Measurements from ENCODE around the gene BRPF3. TPM values are rescaled to one million over a fixed set of nuclear protein-coding genes. Genes with fewer than 3 reads are reported as not detected.

The BRPF3 gene
- total RNA-seq, 1 donor from 2014 or later, result 37.6 TPM

DNA sequence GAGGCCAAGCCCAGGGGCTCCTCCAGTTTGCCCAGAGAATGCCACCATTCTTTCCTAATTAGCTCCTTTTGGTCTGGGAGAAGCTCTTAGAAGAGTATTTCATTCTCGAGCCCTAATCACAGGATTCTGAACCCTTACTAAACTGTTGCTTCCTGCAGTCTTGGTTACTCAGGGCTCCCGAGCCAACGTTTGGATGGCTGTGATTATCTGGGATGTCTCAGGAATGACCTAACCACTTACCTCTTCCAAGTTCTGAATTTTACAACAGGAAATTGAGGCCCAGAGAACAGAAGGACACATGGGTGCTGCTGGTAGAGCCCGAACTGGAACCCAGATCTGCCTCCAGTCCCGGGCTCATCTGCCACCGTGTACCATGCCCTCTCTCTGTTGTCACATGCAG, 51.1 kb downstream of the BRPF3 start:
- no peak for DNase-seq (ENCODE audit: low spot score)
- peaks cover 9% of the 10 kb centered on the region for H3K27me3 Mint-ChIP-seq (ENCODE audit: unreplicated experiment)
- H3K9me3 Mint-ChIP-seq (ENCODE audit: unreplicated experiment), result no peaks in the 10 kb centered on the region
- no peak overlapping the region for H3K27ac Mint-ChIP-seq (ENCODE audit: unreplicated experiment)
- no peaks in the 10 kb centered on the region for H3K36me3 Mint-ChIP-seq (ENCODE audit: low read depth, unreplicated experiment)
- TF ChIP-seq, protein P1, sequence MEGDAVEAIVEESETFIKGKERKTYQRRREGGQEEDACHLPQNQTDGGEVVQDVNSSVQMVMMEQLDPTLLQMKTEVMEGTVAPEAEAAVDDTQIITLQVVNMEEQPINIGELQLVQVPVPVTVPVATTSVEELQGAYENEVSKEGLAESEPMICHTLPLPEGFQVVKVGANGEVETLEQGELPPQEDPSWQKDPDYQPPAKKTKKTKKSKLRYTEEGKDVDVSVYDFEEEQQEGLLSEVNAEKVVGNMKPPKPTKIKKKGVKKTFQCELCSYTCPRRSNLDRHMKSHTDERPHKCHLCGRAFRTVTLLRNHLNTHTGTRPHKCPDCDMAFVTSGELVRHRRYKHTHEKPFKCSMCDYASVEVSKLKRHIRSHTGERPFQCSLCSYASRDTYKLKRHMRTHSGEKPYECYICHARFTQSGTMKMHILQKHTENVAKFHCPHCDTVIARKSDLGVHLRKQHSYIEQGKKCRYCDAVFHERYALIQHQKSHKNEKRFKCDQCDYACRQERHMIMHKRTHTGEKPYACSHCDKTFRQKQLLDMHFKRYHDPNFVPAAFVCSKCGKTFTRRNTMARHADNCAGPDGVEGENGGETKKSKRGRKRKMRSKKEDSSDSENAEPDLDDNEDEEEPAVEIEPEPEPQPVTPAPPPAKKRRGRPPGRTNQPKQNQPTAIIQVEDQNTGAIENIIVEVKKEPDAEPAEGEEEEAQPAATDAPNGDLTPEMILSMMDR (IDR thresholded peaks at IDR 0.05; ENCODE audit: unreplicated experiment), result no peak
- no peak overlapping the region for H3K4me3 Mint-ChIP-seq (ENCODE audit: unreplicated experiment)
- H3K4me1 Mint-ChIP-seq (ENCODE audit: unreplicated experiment), result peaks cover 16% of the 10 kb centered on the region

DNA sequence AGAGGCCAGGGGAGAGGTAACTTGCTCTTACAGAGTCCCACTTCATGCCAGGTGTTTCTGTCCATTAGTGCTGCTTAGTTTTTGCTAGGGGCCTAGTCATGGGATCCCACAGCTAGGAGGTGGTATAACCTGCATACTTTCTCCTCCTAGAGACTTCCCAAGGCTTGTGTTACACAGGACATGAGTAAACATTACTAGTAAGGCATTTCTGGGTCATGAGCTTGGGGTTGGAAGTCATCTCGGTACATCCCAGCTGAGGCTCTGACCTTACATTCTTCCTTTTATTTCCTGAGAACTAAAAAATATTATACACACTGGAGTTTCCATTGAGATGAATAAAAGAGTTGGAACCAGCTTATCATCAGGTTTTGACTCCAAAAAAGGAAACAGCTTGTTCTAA, 52.4 kb downstream of the BRPF3 start:
- Mint-ChIP-seq H3K9me3 (ENCODE audit: unreplicated experiment) (no peaks in the 10 kb centered on the region), H3K27ac (ENCODE audit: unreplicated experiment) (no peak overlapping the region), H3K4me1 (ENCODE audit: unreplicated experiment) (peaks cover 16% of the 10 kb centered on the region), H3K36me3 (ENCODE audit: low read depth, unreplicated experiment) (no peaks in the 10 kb centered on the region), H3K4me3 (ENCODE audit: unreplicated experiment) (no peak overlapping the region), H3K27me3 (ENCODE audit: unreplicated experiment) (peaks cover 7% of the 10 kb centered on the region)
- no peak for DNase-seq (ENCODE audit: low spot score)
- TF ChIP-seq, protein P1 (IDR thresholded peaks at IDR 0.05; ENCODE audit: unreplicated experiment), result no peak

DNA sequence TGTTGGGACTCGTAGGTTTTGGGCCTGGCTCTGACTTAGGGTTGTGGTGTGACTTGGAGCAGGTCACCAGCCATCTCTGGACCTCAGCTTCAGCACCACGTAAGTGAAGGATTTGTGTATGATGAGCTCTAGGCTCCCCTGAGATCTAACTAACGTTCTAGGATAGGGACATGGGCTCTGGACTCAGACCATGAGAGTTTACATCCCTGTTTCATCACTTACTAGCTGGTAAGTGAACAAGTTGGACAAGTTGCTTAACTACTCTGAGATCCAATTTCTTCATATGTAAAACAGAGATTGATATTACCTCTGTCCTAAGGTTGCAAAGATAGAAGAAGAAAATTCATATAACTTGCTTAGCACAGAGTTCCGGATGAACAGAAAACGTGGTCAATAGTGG, 53.0 kb downstream of the BRPF3 start:
- H3K27ac Mint-ChIP-seq (ENCODE audit: unreplicated experiment), result no peak overlapping the region
- TF ChIP-seq, protein P1 (IDR thresholded peaks at IDR 0.05; ENCODE audit: unreplicated experiment), result no peak
- no peaks in the 10 kb centered on the region for H3K9me3 Mint-ChIP-seq (ENCODE audit: unreplicated experiment)
- peaks cover 8% of the 10 kb centered on the region for H3K27me3 Mint-ChIP-seq (ENCODE audit: unreplicated experiment)
- H3K4me3 Mint-ChIP-seq (ENCODE audit: unreplicated experiment), result no peak overlapping the region
- no peaks in the 10 kb centered on the region for H3K36me3 Mint-ChIP-seq (ENCODE audit: low read depth, unreplicated experiment)
- peaks cover 16% of the 10 kb centered on the region for H3K4me1 Mint-ChIP-seq (ENCODE audit: unreplicated experiment)
- DNase-seq (ENCODE audit: low spot score), result no peak

DNA sequence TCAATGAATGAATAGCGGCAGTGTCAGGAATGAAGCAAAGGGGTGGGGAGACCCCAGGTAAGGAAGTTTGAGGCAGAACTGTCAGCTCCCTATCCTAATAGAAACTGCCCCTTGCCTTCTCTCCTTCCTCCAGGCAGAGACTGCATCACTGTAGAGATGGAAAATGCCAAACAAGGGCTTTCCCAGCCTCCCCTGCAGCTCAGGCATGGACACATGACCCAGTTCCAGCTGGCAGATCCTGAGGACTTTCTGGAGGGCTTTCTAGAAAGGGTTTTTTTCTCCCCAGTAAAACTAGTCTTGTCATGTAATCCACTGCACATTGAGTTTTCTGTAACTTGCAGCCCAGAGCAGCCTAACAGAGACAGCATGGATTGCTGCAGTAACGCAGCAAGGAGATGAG, 55.5 kb downstream of the BRPF3 start:
- Mint-ChIP-seq H3K27ac (ENCODE audit: unreplicated experiment) (no peak overlapping the region), H3K36me3 (ENCODE audit: low read depth, unreplicated experiment) (no peaks in the 10 kb centered on the region), H3K4me3 (ENCODE audit: unreplicated experiment) (no peak overlapping the region), H3K4me1 (ENCODE audit: unreplicated experiment) (no peaks in the 10 kb centered on the region), H3K27me3 (ENCODE audit: unreplicated experiment) (peaks cover 4% of the 10 kb centered on the region), H3K9me3 (ENCODE audit: unreplicated experiment) (no peaks in the 10 kb centered on the region)
- DNase-seq (ENCODE audit: low spot score), result no peak
- TF ChIP-seq, protein P1 (IDR thresholded peaks at IDR 0.05; ENCODE audit: unreplicated experiment), result no peak

DNA sequence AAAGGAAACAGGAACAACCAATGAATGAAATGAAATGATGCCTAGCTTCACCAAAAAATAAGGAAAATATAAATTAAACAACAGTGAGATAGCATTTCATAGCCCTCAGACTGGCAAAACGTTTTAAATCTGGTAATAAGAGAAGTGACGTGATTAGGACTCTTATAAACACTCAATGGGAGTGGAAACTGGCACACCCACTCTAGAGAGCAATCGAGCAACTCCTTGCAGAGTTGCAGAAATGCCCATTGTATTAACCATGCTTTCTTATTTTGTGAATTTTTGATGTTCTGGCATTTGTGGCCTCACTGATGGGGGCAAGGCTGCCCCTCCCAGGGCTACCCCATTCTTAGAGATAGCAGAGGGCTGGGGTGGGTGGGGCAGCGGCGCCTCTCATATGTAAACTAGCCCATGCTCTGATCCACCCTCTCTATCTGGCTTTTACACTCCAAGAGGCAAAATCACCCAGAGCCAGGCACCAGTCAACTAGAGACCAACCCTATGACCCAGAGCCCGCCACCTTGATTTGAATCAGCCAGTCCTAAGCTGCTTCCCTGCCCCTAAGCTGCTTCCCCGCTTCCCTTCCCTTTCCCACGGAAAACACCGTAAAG, 67.0 kb downstream of the BRPF3 start:
- H3K4me3 Mint-ChIP-seq (ENCODE audit: unreplicated experiment), result no peak overlapping the region
- H3K27me3 Mint-ChIP-seq (ENCODE audit: unreplicated experiment), result peaks cover 2% of the 10 kb centered on the region
- H3K27ac Mint-ChIP-seq (ENCODE audit: unreplicated experiment), result peak overlapping the region; percentile 50
- TF ChIP-seq, protein P1 (IDR thresholded peaks at IDR 0.05; ENCODE audit: unreplicated experiment), result no peak
- H3K4me1 Mint-ChIP-seq (ENCODE audit: unreplicated experiment), result no peaks in the 10 kb centered on the region
- H3K36me3 Mint-ChIP-seq (ENCODE audit: low read depth, unreplicated experiment), result peaks cover 4% of the 10 kb centered on the region
- no peaks in the 10 kb centered on the region for H3K9me3 Mint-ChIP-seq (ENCODE audit: unreplicated experiment)
- DNase-seq (ENCODE audit: low spot score), result no peak

Data from endothelial cell (in vitro differentiated cells).